Stimulated activated CD8-positive, alpha-beta memory T cell treated with anti-CD3 and anti-CD28 coated beads, Interleukin-15, amount 100 ng/mL, for 4 hours (primary cell): ENCODE measurements around the gene SLX9.

ENCODE experiments used
- DNase-seq, 2 donors: peaks; one replicate each; pipeline ENCODE4 v3.0.0-alpha.2; 2020; ENCODE audit warnings: low read depth in 2 of 2

The SLX9 gene

GRCh38 chr21:44959376-44960091 is 19.7 kb downstream of the SLX9 start:
- no peak for DNase-seq

- DNase-seq, result no peak
Measured at GRCh38 chr21:44960141-44961092, 20.6 kb downstream of the SLX9 start.

- no peak for DNase-seq
Measured at GRCh38 chr21:44962403-44962966, 22.7 kb downstream of the SLX9 start.

DNA sequence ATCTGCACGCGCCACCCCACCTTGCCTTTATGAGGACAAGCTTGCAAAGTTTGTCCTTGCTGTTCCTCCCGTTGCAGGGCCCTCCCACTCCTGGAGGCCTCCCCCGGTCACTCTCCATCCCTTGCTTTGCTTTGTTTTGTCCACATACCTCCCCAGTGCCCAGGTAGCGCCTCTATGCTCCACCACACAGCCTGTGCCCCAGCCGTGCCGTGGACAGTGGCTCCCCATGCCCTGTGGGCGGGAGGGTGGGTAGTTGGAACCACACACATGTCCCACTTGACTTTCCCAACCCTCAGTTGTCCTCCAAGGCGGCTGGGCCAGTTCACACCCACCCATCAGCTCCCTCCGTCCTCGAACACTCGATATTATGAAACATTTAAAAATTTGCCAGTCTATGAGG is 24.6 kb downstream of the SLX9 start:
- no peak for DNase-seq

GRCh38 chr21:44965251-44966022 is 25.6 kb downstream of the SLX9 start:
- peak in 1 of 2 donors; percentile 13 for DNase-seq

GRCh38 chr21:44966135-44967081 is 26.6 kb downstream of the SLX9 start:
- no peak for DNase-seq

DNA sequence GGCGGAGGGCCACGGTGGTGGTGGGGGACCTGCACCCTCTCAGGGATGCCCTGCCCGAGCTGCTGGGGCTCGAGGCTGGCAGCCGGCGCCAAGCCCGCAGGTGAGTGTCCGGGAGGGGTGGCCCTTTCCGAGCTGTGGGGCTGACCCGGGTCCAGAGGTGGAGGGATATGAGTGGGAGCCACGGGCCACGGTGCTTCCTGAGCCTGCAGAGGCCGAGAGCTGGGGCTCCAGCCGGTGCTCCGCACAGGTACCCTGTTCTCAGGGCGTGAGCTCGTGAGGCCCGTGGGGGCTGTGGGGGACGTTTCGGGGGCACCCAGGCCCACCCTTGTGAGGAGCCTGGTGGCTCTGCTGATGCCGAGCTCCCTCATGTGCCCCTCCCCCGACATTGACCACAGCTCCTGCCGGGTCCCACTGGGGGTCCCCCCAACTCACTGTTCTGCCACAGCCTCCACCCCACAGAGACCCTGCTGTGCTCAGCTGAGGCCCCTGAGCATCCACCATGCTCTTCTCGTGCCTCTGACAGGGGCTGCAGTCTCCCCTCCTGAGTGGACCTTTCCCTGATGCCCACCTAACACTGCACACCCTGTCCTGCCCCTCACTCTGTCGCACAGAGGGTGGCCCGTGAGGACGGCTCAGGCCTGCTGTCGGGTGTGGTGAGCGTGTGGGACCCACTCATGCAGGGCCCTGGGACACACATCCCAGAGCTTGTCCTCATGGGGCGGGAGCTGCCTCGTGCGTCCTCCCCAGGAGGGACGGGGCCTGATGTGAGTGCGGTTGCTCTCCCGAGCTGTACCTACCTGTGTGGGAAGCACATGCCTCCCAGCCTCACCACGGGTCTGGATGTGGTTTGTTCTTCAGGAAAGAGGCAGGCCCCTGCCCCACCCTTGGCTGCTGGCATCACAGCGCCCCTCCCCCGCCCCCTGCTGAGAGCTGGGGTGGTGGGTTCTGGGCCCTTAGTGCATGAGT is 27.5 kb downstream of the SLX9 start:
- no peak for DNase-seq

DNA sequence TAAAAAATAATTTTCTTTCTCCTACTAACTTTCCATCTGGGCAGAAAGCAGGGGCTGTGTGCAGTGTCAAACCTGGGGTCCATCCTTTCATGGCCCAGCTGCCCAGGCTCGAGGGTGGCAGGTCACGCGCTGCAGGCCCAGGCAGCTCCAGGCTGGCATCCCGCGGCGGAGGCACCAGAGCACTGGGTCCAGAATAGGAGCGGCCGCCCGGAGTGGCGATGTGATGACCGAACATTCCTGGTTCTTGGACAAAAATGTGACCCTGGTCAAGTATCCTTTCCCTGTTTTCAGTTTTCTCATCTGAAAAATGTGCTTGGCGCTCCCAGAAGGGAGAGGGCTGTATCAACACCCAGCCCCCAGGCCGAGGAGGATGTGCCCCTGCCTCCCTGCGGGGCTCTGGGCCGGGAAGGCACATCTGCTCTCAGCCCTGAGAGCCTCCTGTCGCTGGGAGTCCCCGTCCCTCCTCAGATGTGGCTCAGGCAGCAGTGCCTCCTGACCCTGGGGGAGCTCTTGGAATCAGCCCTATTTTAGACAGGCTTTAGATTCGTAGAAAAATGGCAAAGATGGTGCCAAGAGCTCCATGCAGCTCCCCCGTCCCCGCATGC is 29.3 kb downstream of the SLX9 start:
- DNase-seq, result no peak

GRCh38 chr21:44969931-44970755 is 30.3 kb downstream of the SLX9 start:
- DNase-seq, result no peak

- no peak for DNase-seq
Measured at GRCh38 chr21:44970766-44971671, 31.2 kb downstream of the SLX9 start.

- DNase-seq, result no peak
Measured at GRCh38 chr21:44971672-44971995, 31.8 kb downstream of the SLX9 start.

- no peak for DNase-seq
Measured at GRCh38 chr21:44972301-44972814, 32.5 kb downstream of the SLX9 start.

- no peak for DNase-seq
Measured at GRCh38 chr21:44972821-44973220, 33.0 kb downstream of the SLX9 start.

DNA sequence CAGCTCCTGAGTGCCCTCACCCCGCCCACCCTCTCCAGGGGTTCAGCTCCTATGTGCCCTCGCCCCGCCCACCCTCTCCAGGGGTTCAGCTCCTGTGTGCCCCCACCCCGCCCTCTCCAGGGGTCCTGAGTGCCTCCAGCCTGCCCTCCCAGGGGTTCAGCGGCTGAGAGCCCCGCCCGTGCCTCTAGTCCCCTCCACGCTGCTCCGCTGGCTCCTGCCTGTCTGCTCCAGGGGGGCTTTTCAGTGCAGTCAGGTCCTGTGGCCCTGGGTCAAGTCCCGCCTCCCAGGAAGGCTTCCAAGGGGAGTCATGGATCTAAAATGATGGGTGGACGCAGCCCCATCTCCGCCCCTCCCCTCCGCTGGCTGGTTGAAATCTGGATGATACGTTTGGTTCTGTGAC is 33.8 kb downstream of the SLX9 start:
- no peak for DNase-seq

- DNase-seq, result no peak
Measured at GRCh38 chr21:44974676-44975075, 34.8 kb downstream of the SLX9 start.

GRCh38 chr21:44975720-44976555 is 36.1 kb downstream of the SLX9 start:
- no peak for DNase-seq
